ENCODE data around the gene UBE4B. TPM values are rescaled to one million over a fixed set of nuclear protein-coding genes. Genes with fewer than 3 reads are reported as not detected.

UBE4B gene
- total and polyA plus RNA-seq, 9 of the 15 experiments (the other 6 are each of a cell fraction or from before 2014, with no cell fraction given) = 11.7 to 73.7 (median 40.1) TPM

DNA sequence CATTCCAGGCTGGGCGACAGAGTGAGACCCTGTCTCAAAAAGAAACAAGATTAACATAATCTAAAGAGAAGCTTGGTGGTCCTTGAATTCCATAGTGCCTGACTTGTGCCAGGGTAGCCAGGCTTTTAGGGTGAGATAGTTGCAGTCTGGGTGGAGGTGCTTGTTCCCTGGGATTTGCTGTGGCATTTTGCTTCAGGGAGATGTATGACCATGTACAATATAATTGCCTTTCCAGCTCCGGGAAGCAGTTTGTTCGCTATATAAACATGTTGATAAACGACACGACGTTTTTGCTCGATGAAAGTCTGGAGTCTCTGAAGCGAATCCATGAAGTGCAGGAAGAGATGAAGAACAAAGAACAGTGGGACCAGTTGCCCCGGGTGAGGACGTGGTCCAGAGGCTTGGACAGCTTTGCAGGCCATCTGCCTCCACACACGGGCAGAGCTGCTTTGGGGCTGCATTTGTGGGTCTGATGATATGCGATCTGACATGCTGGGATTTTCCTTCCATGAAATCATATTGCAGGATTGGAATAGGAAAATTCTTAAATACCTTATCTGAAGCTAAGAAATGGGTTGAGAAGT lies 128.2 kb downstream of the UBE4B start (continued):
- TF ChIP-seq RBBP5 (IDR thresholded peaks at IDR 0.05; ENCODE audit: borderline replicate concordance, insufficient read depth, low read length, poor library complexity, severe bottlenecking) (no peak), ZBTB17 (CRISPR knock-in tag; IDR thresholded peaks at IDR 0.05) (no peak), SRSF1 (IDR thresholded peaks at IDR 0.05; ENCODE audit: low read depth, low read length) (no peak), CREM (IDR thresholded peaks at IDR 0.05; ENCODE audit: low read depth) (no peak), HDAC6 (IDR thresholded peaks at IDR 0.05; ENCODE audit: low read depth, low read length) (no peak), NCOA6 (IDR thresholded peaks at IDR 0.05) (no peak), NFE2L1 (tag; IDR thresholded peaks at IDR 0.05; ENCODE audit: borderline replicate concordance, low read depth) (no peak), MECOM (CRISPR knock-in tag; IDR thresholded peaks at IDR 0.05) (no peak), ZNF436 (CRISPR knock-in tag; IDR thresholded peaks at IDR 0.05) (no peak)
- TF ChIP-seq, protein P1, sequence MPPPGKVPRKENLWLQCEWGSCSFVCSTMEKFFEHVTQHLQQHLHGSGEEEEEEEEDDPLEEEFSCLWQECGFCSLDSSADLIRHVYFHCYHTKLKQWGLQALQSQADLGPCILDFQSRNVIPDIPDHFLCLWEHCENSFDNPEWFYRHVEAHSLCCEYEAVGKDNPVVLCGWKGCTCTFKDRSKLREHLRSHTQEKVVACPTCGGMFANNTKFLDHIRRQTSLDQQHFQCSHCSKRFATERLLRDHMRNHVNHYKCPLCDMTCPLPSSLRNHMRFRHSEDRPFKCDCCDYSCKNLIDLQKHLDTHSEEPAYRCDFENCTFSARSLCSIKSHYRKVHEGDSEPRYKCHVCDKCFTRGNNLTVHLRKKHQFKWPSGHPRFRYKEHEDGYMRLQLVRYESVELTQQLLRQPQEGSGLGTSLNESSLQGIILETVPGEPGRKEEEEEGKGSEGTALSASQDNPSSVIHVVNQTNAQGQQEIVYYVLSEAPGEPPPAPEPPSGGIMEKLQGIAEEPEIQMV (tag; conservative IDR thresholded peaks at IDR 0.05; ENCODE audit: low read depth) = no peak
- TF ChIP-seq, protein P2, sequence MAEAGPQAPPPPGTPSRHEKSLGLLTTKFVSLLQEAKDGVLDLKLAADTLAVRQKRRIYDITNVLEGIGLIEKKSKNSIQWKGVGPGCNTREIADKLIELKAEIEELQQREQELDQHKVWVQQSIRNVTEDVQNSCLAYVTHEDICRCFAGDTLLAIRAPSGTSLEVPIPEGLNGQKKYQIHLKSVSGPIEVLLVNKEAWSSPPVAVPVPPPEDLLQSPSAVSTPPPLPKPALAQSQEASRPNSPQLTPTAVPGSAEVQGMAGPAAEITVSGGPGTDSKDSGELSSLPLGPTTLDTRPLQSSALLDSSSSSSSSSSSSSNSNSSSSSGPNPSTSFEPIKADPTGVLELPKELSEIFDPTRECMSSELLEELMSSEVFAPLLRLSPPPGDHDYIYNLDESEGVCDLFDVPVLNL (CRISPR knock-in tag; IDR thresholded peaks at IDR 0.05; ENCODE audit: low read depth) = no peak
- TF ChIP-seq, protein P3, sequence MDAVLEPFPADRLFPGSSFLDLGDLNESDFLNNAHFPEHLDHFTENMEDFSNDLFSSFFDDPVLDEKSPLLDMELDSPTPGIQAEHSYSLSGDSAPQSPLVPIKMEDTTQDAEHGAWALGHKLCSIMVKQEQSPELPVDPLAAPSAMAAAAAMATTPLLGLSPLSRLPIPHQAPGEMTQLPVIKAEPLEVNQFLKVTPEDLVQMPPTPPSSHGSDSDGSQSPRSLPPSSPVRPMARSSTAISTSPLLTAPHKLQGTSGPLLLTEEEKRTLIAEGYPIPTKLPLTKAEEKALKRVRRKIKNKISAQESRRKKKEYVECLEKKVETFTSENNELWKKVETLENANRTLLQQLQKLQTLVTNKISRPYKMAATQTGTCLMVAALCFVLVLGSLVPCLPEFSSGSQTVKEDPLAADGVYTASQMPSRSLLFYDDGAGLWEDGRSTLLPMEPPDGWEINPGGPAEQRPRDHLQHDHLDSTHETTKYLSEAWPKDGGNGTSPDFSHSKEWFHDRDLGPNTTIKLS (IDR thresholded peaks at IDR 0.05; ENCODE audit: borderline replicate concordance, low read depth) = no peak

All from K562 (cell line).